NCI-H187 (cell line): ENCODE measurements around the gene MLH1.
"Not testable (repeated sequence)": the region's sequence is repeated elsewhere in the genome, so short reads cannot be mapped to it uniquely, and the experiment has no call there.

Experiments
- DNase-seq, 2 experiments: peaks; one replicate each; lab custom pipeline; 2025; lab: John Stamatoyannopoulos, UW

MLH1 gene

GRCh38 chr3:37039161-37039846 lies 46.0 kb downstream of the MLH1 start:
- DNase-seq: no peak

GRCh38 chr3:37040231-37040630 lies 46.9 kb downstream of the MLH1 start:
- DNase-seq: no peak

- DNase-seq: no peak
These were observed 48.4 kb downstream of the MLH1 start for GRCh38 chr3:37041546-37042195.

GRCh38 chr3:37042712-37043111 lies 49.4 kb downstream of the MLH1 start:
- DNase-seq: not testable (repeated sequence)

GRCh38 chr3:37050282-37050681 lies 57.0 kb downstream of the MLH1 start:
- DNase-seq: no peak

GRCh38 chr3:37052860-37053259 lies 59.5 kb downstream of the MLH1 start:
- DNase-seq: no peak

GRCh38 chr3:37053337-37053736 lies 60.0 kb downstream of the MLH1 start:
- no peak for DNase-seq

- no peak for DNase-seq
These were observed 60.4 kb downstream of the MLH1 start for GRCh38 chr3:37053753-37054152.

GRCh38 chr3:37054370-37054769 lies 61.1 kb downstream of the MLH1 start:
- no peak for DNase-seq

GRCh38 chr3:37055077-37055476 lies 61.8 kb downstream of the MLH1 start:
- not testable (repeated sequence) for DNase-seq

- DNase-seq: no peak
These were observed 63.5 kb downstream of the MLH1 start for GRCh38 chr3:37056826-37057225.

- DNase-seq: no peak
These were observed 64.8 kb downstream of the MLH1 start for GRCh38 chr3:37058117-37058516.

GRCh38 chr3:37064747-37065146 lies 71.4 kb downstream of the MLH1 start:
- DNase-seq: no peak

- no peak for DNase-seq
These were observed 74.3 kb downstream of the MLH1 start for GRCh38 chr3:37067577-37067976.

- DNase-seq: no peak
These were observed 74.7 kb downstream of the MLH1 start for GRCh38 chr3:37068031-37068430.

- no peak for DNase-seq
These were observed 78.6 kb downstream of the MLH1 start for GRCh38 chr3:37071921-37072320.

GRCh38 chr3:37072892-37073291 lies 79.6 kb downstream of the MLH1 start:
- no peak for DNase-seq

- no peak for DNase-seq
These were observed 80.9 kb downstream of the MLH1 start for GRCh38 chr3:37074178-37074577.

- DNase-seq: no peak
These were observed 82.6 kb downstream of the MLH1 start for GRCh38 chr3:37075955-37076354.

GRCh38 chr3:37082317-37082716 lies 89.0 kb downstream of the MLH1 start:
- DNase-seq: no peak

- DNase-seq: no peak
These were observed 93.6 kb downstream of the MLH1 start for GRCh38 chr3:37086918-37087317.

- no peak for DNase-seq
These were observed 94.6 kb downstream of the MLH1 start for GRCh38 chr3:37087870-37088269.

- no peak for DNase-seq
These were observed 99.2 kb downstream of the MLH1 start for GRCh38 chr3:37092484-37092883.

GRCh38 chr3:37093481-37093880 lies 100.2 kb downstream of the MLH1 start:
- no peak for DNase-seq
